Neural progenitor cell (in vitro differentiated cells): ENCODE results near the gene WNT3A. TPM values are rescaled to one million over a fixed set of nuclear protein-coding genes. Genes with fewer than 3 reads are reported as not detected.

Experiments
- DNase-seq: peaks from one replicate; pipeline ENCODE4 v3.0.0-alpha.2; 2016; ENCODE audit warnings: low spot score
- H2AFZ ChIP-seq: fragments of 200-600 bp; sonication (generic); replicated peaks from 2 replicates; pipeline ENCODE4 v1.6.1; 2016; ENCODE audit warnings: antibody characterized with exemption
- H3F3A ChIP-seq: fragments of 200-600 bp; sonication (generic); 2 replicates; pipeline ENCODE4 v1.6.1; 2016; ENCODE audit warnings: antibody characterized with exemption, low read depth
- H3K27ac ChIP-seq: fragments of 200-600 bp; sonication (generic); 2 replicates; pipeline ENCODE4 v1.5.1; 2016; ENCODE audit warnings: mild to moderate bottlenecking
- H3K27me3 ChIP-seq: fragments of 200-600 bp; sonication (generic); 2 replicates; pipeline ENCODE4 v1.6.1; 2016; ENCODE audit warnings: mild to moderate bottlenecking, moderate library complexity
- H3K36me3 ChIP-seq: fragments of 200-600 bp; sonication (generic); 2 replicates; pipeline ENCODE4 v1.5.1; 2016
- H3K4me1 ChIP-seq: fragments of 200-600 bp; sonication (generic); 2 replicates; pipeline ENCODE4 v1.6.1; 2016; ENCODE audit warnings: mixed run types
- H3K4me2 ChIP-seq: fragments of 200-600 bp; sonication (generic); 2 replicates; pipeline ENCODE4 v1.6.1; 2016
- H3K4me3 ChIP-seq: fragments of 200-600 bp; sonication (generic); 2 replicates; pipeline ENCODE4 v1.5.1; 2016
- H3K79me2 ChIP-seq: fragments of 200-600 bp; sonication (generic); 2 replicates; pipeline ENCODE4 v1.6.1; 2016; ENCODE audit warnings: low read depth
- H3K9ac ChIP-seq: fragments of 200-600 bp; sonication (generic); 2 replicates; pipeline ENCODE4 v1.6.1; 2016
- H3K9me3 ChIP-seq: fragments of 200-600 bp; sonication (generic); 2 replicates; pipeline ENCODE4 v1.5.1; 2016; ENCODE audit warnings: low read depth
- H4K20me1 ChIP-seq: fragments of 200-600 bp; sonication (generic); 2 replicates; pipeline ENCODE4 v1.6.1; 2016; ENCODE audit warnings: low read depth
- H3K27ac Mint-ChIP-seq: 3 replicates; pipeline ENCODE4 v1.8.0; 2021; ENCODE audit warnings: mixed read lengths
- H3K27me3 Mint-ChIP-seq: 2 replicates; pipeline ENCODE4 v1.8.0; 2022; ENCODE audit warnings: low read depth, mild to moderate bottlenecking, inconsistent platforms, moderate library complexity, mixed read lengths; ENCODE audit not compliant: insufficient read depth
- H3K36me3 Mint-ChIP-seq: 3 replicates; pipeline ENCODE4 v1.8.0; 2021; ENCODE audit warnings: mixed read lengths
- H3K4me1 Mint-ChIP-seq: 3 replicates; pipeline ENCODE4 v1.8.0; 2021; ENCODE audit warnings: mixed read lengths
- H3K4me3 Mint-ChIP-seq: 3 replicates; pipeline ENCODE4 v1.8.0; 2021; ENCODE audit warnings: mild to moderate bottlenecking, moderate library complexity, mixed read lengths
- H3K9me3 Mint-ChIP-seq: 3 replicates; pipeline ENCODE4 v1.8.0; 2020; ENCODE audit warnings: mixed read lengths
- CTCF ChIP-seq: fragments of 200-600 bp; sonication (generic); IDR thresholded peaks from 2 replicates; pipeline ENCODE4 v1.5.1; 2017; ENCODE audit warnings: antibody characterized with exemption, mild to moderate bottlenecking
- EZH2 ChIP-seq: fragments of 200-600 bp; sonication (generic); IDR thresholded peaks from 2 replicates; pipeline ENCODE4 v1.6.1; 2017; ENCODE audit warnings: antibody characterized with exemption, mild to moderate bottlenecking, moderate library complexity
- EZH2phosphoT487 ChIP-seq: fragments of 200-600 bp; sonication (generic); IDR thresholded peaks from 2 replicates; pipeline ENCODE4 v1.6.1; 2017; ENCODE audit warnings: antibody characterized with exemption
- total RNA-seq: library from RNA; depleted of rRNA; stranded (reverse); fragments of >200 nt; gene quantifications from 2 replicates; pipeline ENCODE4 v1.2.3, GENCODE V29; 2015; ENCODE audit warnings: low replicate concordance

Gene WNT3A
- total RNA-seq, 1 donor from 2014 or later = not detected

GRCh38 chr1:228031276-228031995 is 24.6 kb downstream of the WNT3A start:
- Mint-ChIP-seq H3K9me3 (peaks cover 36% of the 10 kb centered on the region), H3K36me3 (peaks cover 38% of the 10 kb centered on the region), H3K4me3 (peak overlapping the region; percentile 24), H3K27me3 (peaks cover 27% of the 10 kb centered on the region), H3K4me1 (peaks cover 27% of the 10 kb centered on the region), H3K27ac (peak overlapping the region; percentile 27)
- Histone ChIP-seq H3K27ac (no peak overlapping the region), H3K36me3 (no peaks in the 10 kb centered on the region), H3F3A (peaks cover 13% of the 10 kb centered on the region), H3K27me3 (peaks cover 97% of the 10 kb centered on the region), H3K79me2 (no peaks in the 10 kb centered on the region), H3K9me3 (peaks cover 7% of the 10 kb centered on the region), H4K20me1 (peaks cover 13% of the 10 kb centered on the region), H3K4me2 (no peak overlapping the region), H3K4me1 (peaks cover 14% of the 10 kb centered on the region), H3K9ac (no peak overlapping the region), H2AFZ (no peak overlapping the region), H3K4me3 (no peak overlapping the region)
- TF ChIP-seq CTCF = no peak
- no peak for TF ChIP-seq EZH2phosphoT487
- TF ChIP-seq EZH2 = no peak
- DNase-seq = no peak

DNA sequence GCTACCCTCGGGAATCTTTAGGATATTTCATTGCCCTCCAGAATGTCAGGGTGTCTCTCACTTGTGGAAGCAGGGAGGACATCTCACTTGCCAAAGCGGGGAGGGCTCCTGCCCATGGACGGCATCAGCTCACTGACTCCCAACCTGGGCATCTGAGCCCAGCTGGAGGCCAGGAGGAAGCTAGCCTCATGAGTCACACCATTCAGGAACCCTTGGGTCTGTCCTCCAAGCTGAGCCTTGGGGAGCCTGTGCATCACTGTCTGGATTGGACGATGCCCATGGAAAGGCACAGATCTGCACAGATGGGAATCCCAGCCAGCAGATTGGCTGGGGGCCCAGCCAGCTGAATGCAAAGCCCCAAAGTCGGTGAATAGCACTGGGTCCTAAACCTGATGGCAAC is 25.2 kb downstream of the WNT3A start:
- TF ChIP-seq EZH2 (no peak), EZH2phosphoT487 (no peak), CTCF (no peak)
- Mint-ChIP-seq H3K27me3 (peaks cover 27% of the 10 kb centered on the region), H3K9me3 (peaks cover 32% of the 10 kb centered on the region), H3K4me3 (no peak overlapping the region), H3K36me3 (peaks cover 34% of the 10 kb centered on the region), H3K4me1 (peaks cover 31% of the 10 kb centered on the region), H3K27ac (no peak overlapping the region)
- H2AFZ ChIP-seq = no peak overlapping the region
- peaks cover 7% of the 10 kb centered on the region for H3K9me3 ChIP-seq
- peaks cover 97% of the 10 kb centered on the region for H3K27me3 ChIP-seq
- no peak for DNase-seq
- H3K79me2 ChIP-seq = no peaks in the 10 kb centered on the region
- H3K4me3 ChIP-seq = no peak overlapping the region
- H3K27ac ChIP-seq = no peak overlapping the region
- H4K20me1 ChIP-seq = peaks cover 19% of the 10 kb centered on the region
- H3K36me3 ChIP-seq = no peaks in the 10 kb centered on the region
- H3K9ac ChIP-seq = no peak overlapping the region
- H3K4me1 ChIP-seq = peaks cover 20% of the 10 kb centered on the region
- H3K4me2 ChIP-seq = no peak overlapping the region
- H3F3A ChIP-seq = peaks cover 19% of the 10 kb centered on the region

GRCh38 chr1:228033376-228033775 is 26.6 kb downstream of the WNT3A start:
- Mint-ChIP-seq H3K4me3 (no peak overlapping the region), H3K27ac (no peak overlapping the region), H3K36me3 (peaks cover 25% of the 10 kb centered on the region), H3K9me3 (peaks cover 23% of the 10 kb centered on the region), H3K4me1 (peaks cover 39% of the 10 kb centered on the region), H3K27me3 (peaks cover 30% of the 10 kb centered on the region)
- no peak for TF ChIP-seq EZH2
- TF ChIP-seq CTCF = no peak
- no peak for TF ChIP-seq EZH2phosphoT487
- Histone ChIP-seq H3K9ac (no peak overlapping the region), H4K20me1 (peaks cover 31% of the 10 kb centered on the region), H2AFZ (no peak overlapping the region), H3F3A (peaks cover 28% of the 10 kb centered on the region), H3K4me3 (no peak overlapping the region), H3K79me2 (no peaks in the 10 kb centered on the region), H3K36me3 (no peaks in the 10 kb centered on the region), H3K27me3 (peaks cover 97% of the 10 kb centered on the region), H3K9me3 (peaks cover 7% of the 10 kb centered on the region), H3K4me2 (no peak overlapping the region), H3K4me1 (peaks cover 28% of the 10 kb centered on the region), H3K27ac (no peak overlapping the region)
- no peak for DNase-seq
